Chondrocyte (in vitro differentiated cells): ENCODE measurements around the gene NEDD4L. TPM values are rescaled to one million over a fixed set of nuclear protein-coding genes. Genes with fewer than 3 reads are reported as not detected.

Experiments
- DNase-seq: peaks from one replicate; pipeline ENCODE4 v3.0.0; 2021; ENCODE audit warnings: mixed read lengths, low spot score
- H3K27ac Mint-ChIP-seq: one replicate; pipeline ENCODE4 v1.8.0; 2021; ENCODE audit warnings: mild to moderate bottlenecking, moderate library complexity, mixed read lengths; ENCODE audit not compliant: unreplicated experiment
- H3K27me3 Mint-ChIP-seq: 2 replicates; pipeline ENCODE4 v1.8.0; 2021; ENCODE audit warnings: low read depth, mixed read lengths
- H3K36me3 Mint-ChIP-seq: 2 replicates; pipeline ENCODE4 v1.8.0; 2021; ENCODE audit warnings: low read depth, mixed read lengths
- H3K4me1 Mint-ChIP-seq: 2 replicates; pipeline ENCODE4 v1.8.0; 2021; ENCODE audit warnings: low read depth, mild to moderate bottlenecking, mixed read lengths
- H3K4me3 Mint-ChIP-seq: one replicate; pipeline ENCODE4 v1.8.0; 2021; ENCODE audit warnings: mild to moderate bottlenecking, moderate library complexity, mixed read lengths; ENCODE audit not compliant: unreplicated experiment
- H3K9me3 Mint-ChIP-seq: 2 replicates; pipeline ENCODE4 v1.8.0; 2021; ENCODE audit warnings: low read depth, mixed read lengths
- total RNA-seq: library from RNA; stranded (reverse); gene quantifications from 3 replicates; pipeline ENCODE4 v1.2.1, GENCODE V29; 2021
- TF ChIP-seq, protein P1 (sequence below): fragments of 200-600 bp; sonication (generic); IDR thresholded peaks from 2 replicates; pipeline ENCODE4 v1.5.0; 2021; ENCODE audit warnings: antibody characterized with exemption, mild to moderate bottlenecking, moderate library complexity

NEDD4L gene
- total RNA-seq, 1 donor from 2014 or later = 25.8 TPM

DNA sequence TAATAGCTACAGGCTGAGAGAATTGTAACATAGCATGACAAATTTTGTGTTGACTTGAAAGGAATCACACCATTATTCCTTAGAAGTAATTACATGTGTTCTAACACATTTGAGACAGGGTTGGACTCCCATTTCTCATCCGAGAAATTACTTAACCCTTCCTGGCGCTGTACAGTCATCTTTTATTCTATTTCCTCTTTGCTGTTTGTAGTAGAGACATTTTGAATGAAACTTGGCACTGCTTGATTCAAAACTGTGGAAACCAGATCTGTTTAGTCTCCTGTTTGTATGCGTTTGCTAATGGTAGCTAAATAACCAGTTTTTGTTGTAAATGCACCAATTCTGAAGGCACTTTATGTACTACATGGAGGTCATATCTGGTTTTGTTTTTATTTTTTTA, 352.9 kb downstream of the NEDD4L start:
- peaks cover 14% of the 10 kb centered on the region for H3K36me3 Mint-ChIP-seq
- TF ChIP-seq, protein P1, sequence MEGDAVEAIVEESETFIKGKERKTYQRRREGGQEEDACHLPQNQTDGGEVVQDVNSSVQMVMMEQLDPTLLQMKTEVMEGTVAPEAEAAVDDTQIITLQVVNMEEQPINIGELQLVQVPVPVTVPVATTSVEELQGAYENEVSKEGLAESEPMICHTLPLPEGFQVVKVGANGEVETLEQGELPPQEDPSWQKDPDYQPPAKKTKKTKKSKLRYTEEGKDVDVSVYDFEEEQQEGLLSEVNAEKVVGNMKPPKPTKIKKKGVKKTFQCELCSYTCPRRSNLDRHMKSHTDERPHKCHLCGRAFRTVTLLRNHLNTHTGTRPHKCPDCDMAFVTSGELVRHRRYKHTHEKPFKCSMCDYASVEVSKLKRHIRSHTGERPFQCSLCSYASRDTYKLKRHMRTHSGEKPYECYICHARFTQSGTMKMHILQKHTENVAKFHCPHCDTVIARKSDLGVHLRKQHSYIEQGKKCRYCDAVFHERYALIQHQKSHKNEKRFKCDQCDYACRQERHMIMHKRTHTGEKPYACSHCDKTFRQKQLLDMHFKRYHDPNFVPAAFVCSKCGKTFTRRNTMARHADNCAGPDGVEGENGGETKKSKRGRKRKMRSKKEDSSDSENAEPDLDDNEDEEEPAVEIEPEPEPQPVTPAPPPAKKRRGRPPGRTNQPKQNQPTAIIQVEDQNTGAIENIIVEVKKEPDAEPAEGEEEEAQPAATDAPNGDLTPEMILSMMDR = no peak
- H3K4me3 Mint-ChIP-seq = no peak overlapping the region
- H3K9me3 Mint-ChIP-seq = no peaks in the 10 kb centered on the region
- no peak for DNase-seq
- H3K27me3 Mint-ChIP-seq = no peaks in the 10 kb centered on the region
- peaks cover 2% of the 10 kb centered on the region for H3K4me1 Mint-ChIP-seq
- H3K27ac Mint-ChIP-seq = no peak overlapping the region

DNA sequence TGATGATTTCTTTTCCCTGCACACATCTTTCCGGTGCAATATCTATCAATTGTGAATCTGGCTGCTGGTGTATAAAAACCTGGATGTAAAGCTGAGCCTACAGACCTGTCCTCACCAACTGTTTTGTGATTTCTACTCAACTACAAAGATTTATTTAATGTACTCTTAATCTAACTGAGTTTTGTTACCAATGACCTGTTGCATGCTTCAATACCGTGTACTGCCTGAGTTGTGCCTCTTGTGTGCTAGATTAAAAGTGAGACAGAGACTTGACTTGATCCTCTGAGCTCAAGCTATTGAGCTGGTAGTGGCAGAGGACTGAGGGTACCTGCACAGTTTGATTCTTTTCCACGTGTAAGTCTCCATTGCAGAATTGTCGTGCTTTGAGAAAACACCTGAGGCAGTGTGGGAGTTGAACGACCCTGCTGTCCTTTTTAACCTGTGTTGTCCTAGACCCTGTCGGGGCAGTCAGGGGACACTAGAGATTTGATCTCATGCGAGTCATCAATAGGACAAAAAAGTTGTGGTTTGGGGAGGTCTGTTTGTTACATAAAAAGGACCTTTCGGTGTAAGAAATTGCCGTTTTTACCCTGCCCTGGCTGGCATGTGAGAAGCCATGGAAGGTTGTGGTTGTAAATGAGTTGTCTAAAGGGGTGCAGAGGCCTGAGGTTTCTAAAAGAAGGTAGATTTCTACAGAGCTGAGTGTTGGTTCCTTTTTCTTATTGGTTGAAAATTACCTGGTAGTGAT, 353.5 kb downstream of the NEDD4L start:
- Mint-ChIP-seq H3K27me3 (no peaks in the 10 kb centered on the region), H3K36me3 (peaks cover 11% of the 10 kb centered on the region), H3K4me3 (no peak overlapping the region), H3K27ac (no peak overlapping the region), H3K9me3 (no peaks in the 10 kb centered on the region), H3K4me1 (peaks cover 8% of the 10 kb centered on the region)
- TF ChIP-seq, protein P1 = no peak
- DNase-seq = no peak

DNA sequence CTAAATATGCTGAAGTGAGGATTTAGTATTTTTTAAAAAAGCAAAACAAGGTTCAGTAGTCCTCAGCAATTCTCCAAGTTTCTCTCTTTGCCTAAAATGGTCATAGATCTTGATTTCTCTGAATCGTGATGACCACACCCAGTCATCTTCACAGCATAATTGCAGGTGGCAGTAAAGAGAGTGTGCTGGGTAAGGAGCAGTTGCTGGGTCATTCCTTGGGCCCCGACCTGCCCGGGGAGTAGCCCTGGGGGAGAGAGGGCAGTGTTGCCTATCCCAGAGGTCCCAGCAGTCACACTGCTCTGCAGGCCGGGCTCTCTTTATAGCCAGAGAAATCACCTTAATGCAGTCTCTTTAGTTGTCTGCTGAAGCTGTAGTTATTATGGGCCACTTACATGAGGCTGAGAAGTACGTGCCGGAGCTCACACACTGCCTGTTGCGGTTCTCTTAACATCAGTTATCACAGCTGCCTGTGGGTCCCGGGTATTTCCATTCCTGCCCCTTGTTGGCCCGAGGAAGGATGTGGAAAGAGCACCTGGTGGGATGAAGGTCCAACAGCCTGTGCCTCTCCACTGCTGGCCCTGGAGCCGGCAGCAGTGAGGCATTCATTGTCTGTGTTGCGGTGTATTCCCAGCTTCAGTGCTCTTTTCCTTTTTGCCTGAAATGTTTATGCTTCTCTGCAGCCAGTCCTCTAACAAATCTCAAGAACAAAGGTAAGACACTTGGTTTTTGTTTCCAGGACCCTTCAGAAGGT, 354.8 kb downstream of the NEDD4L start:
- no peak for DNase-seq
- TF ChIP-seq, protein P1 = no peak
- Mint-ChIP-seq H3K27me3 (no peaks in the 10 kb centered on the region), H3K36me3 (peaks cover 4% of the 10 kb centered on the region), H3K27ac (no peak overlapping the region), H3K4me3 (no peak overlapping the region), H3K9me3 (no peaks in the 10 kb centered on the region), H3K4me1 (peaks cover 17% of the 10 kb centered on the region)

DNA sequence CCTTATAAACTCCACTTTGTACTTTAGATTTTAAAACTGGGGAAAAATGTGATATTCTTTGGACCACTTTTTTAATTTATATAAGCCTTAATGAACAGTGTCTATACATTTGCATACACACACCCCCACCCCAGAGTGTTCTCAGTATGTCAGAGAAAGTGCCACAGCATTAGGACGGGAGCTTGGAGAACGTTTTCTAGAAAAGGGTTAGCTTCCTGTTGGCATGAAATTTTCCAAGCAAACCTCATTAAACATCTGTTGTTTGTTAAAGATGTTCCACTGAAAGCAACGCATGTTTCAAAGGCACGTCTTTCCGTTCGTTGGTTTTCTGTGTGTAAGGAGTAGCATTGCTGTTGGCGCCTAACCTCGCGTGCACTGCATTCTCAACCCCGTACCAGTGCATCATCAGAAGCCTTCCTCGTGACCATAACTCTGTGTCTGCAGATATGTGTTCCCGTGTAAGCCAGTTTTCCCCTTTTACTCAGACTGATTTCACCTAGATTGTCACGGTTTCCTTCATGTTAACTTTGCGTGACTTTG, 356.4 kb downstream of the NEDD4L start:
- H3K27ac Mint-ChIP-seq = no peak overlapping the region
- TF ChIP-seq, protein P1 = peak; percentile 2
- no peaks in the 10 kb centered on the region for H3K27me3 Mint-ChIP-seq
- H3K4me1 Mint-ChIP-seq = peaks cover 17% of the 10 kb centered on the region
- H3K36me3 Mint-ChIP-seq = peaks cover 4% of the 10 kb centered on the region
- H3K4me3 Mint-ChIP-seq = no peak overlapping the region
- H3K9me3 Mint-ChIP-seq = no peaks in the 10 kb centered on the region
- DNase-seq = no peak

DNA sequence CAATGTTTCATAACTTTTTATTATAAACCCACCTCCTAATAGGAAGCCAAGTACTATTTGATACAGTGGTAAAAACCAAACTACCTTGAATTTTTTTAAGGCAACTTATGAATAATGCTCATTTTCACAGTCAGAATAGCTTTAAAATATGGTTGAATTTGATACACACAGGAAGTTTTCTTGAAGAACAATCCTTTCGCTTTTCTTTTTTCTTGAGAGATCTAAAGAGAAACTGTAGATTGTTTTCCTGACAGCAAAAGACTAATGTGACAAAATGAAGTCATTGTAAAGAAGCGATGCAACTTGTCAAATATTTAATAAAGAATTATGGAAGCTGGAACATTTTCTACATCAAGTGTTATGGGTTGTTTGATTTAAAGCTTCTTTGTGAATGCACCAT, 357.2 kb downstream of the NEDD4L start:
- peaks cover 4% of the 10 kb centered on the region for H3K36me3 Mint-ChIP-seq
- TF ChIP-seq, protein P1 = no peak
- no peak overlapping the region for H3K4me3 Mint-ChIP-seq
- no peaks in the 10 kb centered on the region for H3K9me3 Mint-ChIP-seq
- peaks cover 17% of the 10 kb centered on the region for H3K4me1 Mint-ChIP-seq
- no peaks in the 10 kb centered on the region for H3K27me3 Mint-ChIP-seq
- H3K27ac Mint-ChIP-seq = no peak overlapping the region
- no peak for DNase-seq
